Astrocyte (in vitro differentiated cells and primary cell): ENCODE data around the gene SNRPB2. TPM values are rescaled to one million over a fixed set of nuclear protein-coding genes. Genes with fewer than 3 reads are reported as not detected.
A peak's percentile ranks its signal among the peaks of the same experiment; 100 is the strongest.

Experiments
- DNase-seq: peaks from one replicate; pipeline ENCODE4 v3.0.0-alpha.2; 2010; ENCODE audit warnings: low read depth
- FAIRE-seq: peaks from 2 replicates; lab custom pipeline; 2011; peaks lifted over from hg19 to GRCh38; lab: Jason Lieb, UNC
- H2AFZ ChIP-seq: 2 replicates; pipeline ENCODE4 v1.6.0; 2012; ENCODE audit warnings: low read depth, low read length, inconsistent platforms
- H3K27ac ChIP-seq: 2 replicates; pipeline ENCODE4 v1.5.1; 2011; ENCODE audit warnings: low read depth, low read length, inconsistent platforms
- H3K27me3 ChIP-seq: 2 replicates; pipeline ENCODE4 v1.6.0; 2011; ENCODE audit warnings: low read length, inconsistent platforms; ENCODE audit not compliant: insufficient read depth
- H3K36me3 ChIP-seq: 2 replicates; pipeline ENCODE4 v1.5.1; 2011; ENCODE audit warnings: low read length, inconsistent platforms; ENCODE audit not compliant: insufficient read depth
- H3K4me1 ChIP-seq: 2 replicates; pipeline ENCODE4 v1.5.1; 2011; ENCODE audit warnings: low read length, inconsistent platforms; ENCODE audit not compliant: insufficient read depth
- H3K4me2 ChIP-seq: 2 replicates; pipeline ENCODE4 v1.6.0; 2012; ENCODE audit warnings: low read length, inconsistent platforms
- H3K4me3 ChIP-seq: 2 replicates; pipeline ENCODE4 v1.5.1; 2011; ENCODE audit warnings: low read depth, mild to moderate bottlenecking, low read length, inconsistent platforms; ENCODE audit not compliant: insufficient read depth
- H3K79me2 ChIP-seq: 2 replicates; pipeline ENCODE4 v1.6.0; 2012; ENCODE audit warnings: mild to moderate bottlenecking, low read length, inconsistent platforms; ENCODE audit not compliant: insufficient read depth
- H3K9ac ChIP-seq: 2 replicates; pipeline ENCODE4 v1.6.0; 2012; ENCODE audit warnings: mild to moderate bottlenecking, low read length, inconsistent platforms
- H3K9me3 ChIP-seq: 2 replicates; pipeline ENCODE4 v1.5.1; 2012; ENCODE audit warnings: low read depth, mild to moderate bottlenecking, low read length, inconsistent platforms; ENCODE audit not compliant: insufficient read depth
- H4K20me1 ChIP-seq: 2 replicates; pipeline ENCODE4 v1.6.0; 2012; ENCODE audit warnings: low read length, inconsistent platforms; ENCODE audit not compliant: insufficient read depth
- H3K27ac Mint-ChIP-seq: one replicate; pipeline ENCODE4 v1.8.0; 2021; ENCODE audit warnings: mild to moderate bottlenecking, mixed read lengths; ENCODE audit not compliant: unreplicated experiment
- H3K27me3 Mint-ChIP-seq: one replicate; pipeline ENCODE4 v1.8.0; 2021; ENCODE audit warnings: low read depth, mixed read lengths; ENCODE audit not compliant: unreplicated experiment
- H3K36me3 Mint-ChIP-seq: one replicate; pipeline ENCODE4 v1.8.0; 2021; ENCODE audit warnings: low read depth, mixed read lengths; ENCODE audit not compliant: unreplicated experiment
- H3K4me1 Mint-ChIP-seq: one replicate; pipeline ENCODE4 v1.8.0; 2021; ENCODE audit warnings: low read depth, mixed read lengths; ENCODE audit not compliant: unreplicated experiment
- H3K4me3 Mint-ChIP-seq: one replicate; pipeline ENCODE4 v1.8.0; 2021; ENCODE audit warnings: mild to moderate bottlenecking, moderate library complexity, mixed read lengths; ENCODE audit not compliant: unreplicated experiment
- H3K9me3 Mint-ChIP-seq: one replicate; pipeline ENCODE4 v1.8.0; 2021; ENCODE audit warnings: mild to moderate bottlenecking, mixed read lengths; ENCODE audit not compliant: unreplicated experiment
- EZH2 ChIP-seq: IDR thresholded peaks from 2 replicates; pipeline ENCODE4 v1.6.1; 2012; ENCODE audit warnings: mild to moderate bottlenecking, low read length, inconsistent platforms; ENCODE audit not compliant: insufficient read depth
- total RNA-seq: library from RNA; stranded (reverse); gene quantifications from 2 replicates; pipeline ENCODE4 v1.2.1, GENCODE V29; 2021
- TF ChIP-seq, protein P1 (sequence below): IDR thresholded peaks from 2 replicates; pipeline ENCODE4 v1.5.1; 2011; ENCODE audit warnings: low read depth, mild to moderate bottlenecking, inconsistent platforms, low read length, moderate library complexity; ENCODE audit not compliant: insufficient read depth

SNRPB2 gene
- total RNA-seq, 1 donor from 2014 or later = 76.3 TPM

GRCh38 chr20:16759181-16759563 lies 29.3 kb downstream of the SNRPB2 start:
- no peaks in the 10 kb centered on the region for H3K36me3 Mint-ChIP-seq
- peaks cover 3% of the 10 kb centered on the region for H3K27me3 Mint-ChIP-seq
- Histone ChIP-seq H3K9me3 (no peaks in the 10 kb centered on the region), H4K20me1 (no peaks in the 10 kb centered on the region), H2AFZ (no peak overlapping the region), H3K36me3 (no peaks in the 10 kb centered on the region), H3K9ac (no peak overlapping the region), H3K4me1 (no peaks in the 10 kb centered on the region), H3K27me3 (peaks cover 3% of the 10 kb centered on the region), H3K27ac (no peak overlapping the region), H3K79me2 (no peaks in the 10 kb centered on the region), H3K4me3 (no peak overlapping the region), H3K4me2 (no peak overlapping the region)
- H3K27ac Mint-ChIP-seq = no peak overlapping the region
- no peak overlapping the region for H3K4me3 Mint-ChIP-seq
- DNase-seq (no peak), FAIRE-seq (no peak)
- no peaks in the 10 kb centered on the region for H3K9me3 Mint-ChIP-seq
- TF ChIP-seq, protein P1, sequence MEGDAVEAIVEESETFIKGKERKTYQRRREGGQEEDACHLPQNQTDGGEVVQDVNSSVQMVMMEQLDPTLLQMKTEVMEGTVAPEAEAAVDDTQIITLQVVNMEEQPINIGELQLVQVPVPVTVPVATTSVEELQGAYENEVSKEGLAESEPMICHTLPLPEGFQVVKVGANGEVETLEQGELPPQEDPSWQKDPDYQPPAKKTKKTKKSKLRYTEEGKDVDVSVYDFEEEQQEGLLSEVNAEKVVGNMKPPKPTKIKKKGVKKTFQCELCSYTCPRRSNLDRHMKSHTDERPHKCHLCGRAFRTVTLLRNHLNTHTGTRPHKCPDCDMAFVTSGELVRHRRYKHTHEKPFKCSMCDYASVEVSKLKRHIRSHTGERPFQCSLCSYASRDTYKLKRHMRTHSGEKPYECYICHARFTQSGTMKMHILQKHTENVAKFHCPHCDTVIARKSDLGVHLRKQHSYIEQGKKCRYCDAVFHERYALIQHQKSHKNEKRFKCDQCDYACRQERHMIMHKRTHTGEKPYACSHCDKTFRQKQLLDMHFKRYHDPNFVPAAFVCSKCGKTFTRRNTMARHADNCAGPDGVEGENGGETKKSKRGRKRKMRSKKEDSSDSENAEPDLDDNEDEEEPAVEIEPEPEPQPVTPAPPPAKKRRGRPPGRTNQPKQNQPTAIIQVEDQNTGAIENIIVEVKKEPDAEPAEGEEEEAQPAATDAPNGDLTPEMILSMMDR = no peak
- no peak for TF ChIP-seq EZH2
- peaks cover 9% of the 10 kb centered on the region for H3K4me1 Mint-ChIP-seq

DNA sequence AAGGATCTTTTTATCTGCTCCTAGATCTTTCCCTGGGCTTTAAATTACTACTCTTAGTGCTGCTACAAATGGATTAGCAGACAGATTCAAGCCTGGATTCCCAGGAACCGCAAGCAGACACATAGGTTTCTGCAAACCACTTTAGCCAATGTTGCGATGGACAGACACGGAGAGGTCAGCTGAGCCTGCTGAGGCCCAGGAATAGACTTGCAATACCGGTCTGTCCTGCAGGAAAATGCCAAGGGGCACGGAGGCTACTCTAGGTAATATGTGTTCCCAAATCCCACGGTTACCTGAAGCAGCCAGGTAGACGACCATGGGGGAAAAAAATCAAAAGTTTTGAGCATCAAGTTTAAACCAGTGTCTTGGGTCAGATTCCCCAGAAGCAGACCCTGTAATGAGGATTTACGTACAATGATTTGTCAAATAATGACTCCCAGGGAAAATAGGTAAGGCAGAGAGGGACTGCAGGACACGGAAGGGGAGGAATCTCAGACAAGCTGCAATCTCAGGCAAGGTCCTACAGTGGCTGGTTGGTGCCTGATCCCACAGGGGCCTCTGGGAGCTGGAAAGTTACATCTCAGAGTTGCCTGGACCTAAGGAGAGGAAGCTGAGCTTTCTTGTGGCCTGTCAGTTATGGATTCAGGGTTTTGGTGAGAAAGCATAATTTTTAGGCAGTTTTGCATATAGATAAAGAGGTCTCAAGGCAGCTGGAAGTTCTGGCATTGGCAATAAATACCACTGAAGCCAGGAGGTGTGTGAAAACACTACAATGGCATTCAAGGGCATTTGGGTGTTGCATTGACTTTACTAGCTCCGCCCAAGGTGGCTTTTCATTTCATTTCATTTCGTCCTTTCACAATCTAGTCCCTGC lies 30.8 kb downstream of the SNRPB2 start:
- Mint-ChIP-seq H3K4me3 (no peak overlapping the region), H3K27ac (peak overlapping the region; percentile 36), H3K36me3 (no peaks in the 10 kb centered on the region), H3K9me3 (no peaks in the 10 kb centered on the region), H3K27me3 (peaks cover 5% of the 10 kb centered on the region), H3K4me1 (peaks cover 9% of the 10 kb centered on the region)
- Histone ChIP-seq H3K9ac (no peak overlapping the region), H3K79me2 (no peaks in the 10 kb centered on the region), H3K4me3 (no peak overlapping the region), H3K4me2 (peak overlapping the region; percentile 31), H3K9me3 (no peaks in the 10 kb centered on the region), H3K36me3 (no peaks in the 10 kb centered on the region), H3K4me1 (no peaks in the 10 kb centered on the region), H3K27ac (no peak overlapping the region), H2AFZ (no peak overlapping the region), H4K20me1 (no peaks in the 10 kb centered on the region), H3K27me3 (peaks cover 9% of the 10 kb centered on the region)
- TF ChIP-seq EZH2 = no peak
- TF ChIP-seq, protein P1 = no peak
- FAIRE-seq = no peak
- DNase-seq = no peak

GRCh38 chr20:16761305-16761829 lies 31.5 kb downstream of the SNRPB2 start:
- no peaks in the 10 kb centered on the region for H3K9me3 Mint-ChIP-seq
- FAIRE-seq = peak; percentile 50
- no peaks in the 10 kb centered on the region for H3K9me3 ChIP-seq
- no peaks in the 10 kb centered on the region for H4K20me1 ChIP-seq
- H3K4me3 ChIP-seq = no peak overlapping the region
- H3K4me1 ChIP-seq = no peaks in the 10 kb centered on the region
- peaks cover 9% of the 10 kb centered on the region for H3K4me1 Mint-ChIP-seq
- DNase-seq = peak; percentile 44
- H3K4me2 ChIP-seq = peak overlapping the region; percentile 31
- H3K79me2 ChIP-seq = no peaks in the 10 kb centered on the region
- no peak overlapping the region for H3K9ac ChIP-seq
- H3K27ac ChIP-seq = no peak overlapping the region
- H3K27ac Mint-ChIP-seq = no peak overlapping the region
- no peaks in the 10 kb centered on the region for H3K36me3 Mint-ChIP-seq
- no peak overlapping the region for H3K4me3 Mint-ChIP-seq
- no peak overlapping the region for H2AFZ ChIP-seq
- H3K27me3 ChIP-seq = peaks cover 9% of the 10 kb centered on the region
- H3K27me3 Mint-ChIP-seq = peaks cover 5% of the 10 kb centered on the region
- no peaks in the 10 kb centered on the region for H3K36me3 ChIP-seq
- TF ChIP-seq, protein P1 = peak; percentile 72
- no peak for TF ChIP-seq EZH2
